A673 (cell line): ENCODE measurements around the gene RAB26.

ENCODE experiments used
- EZH2 ChIP-seq: fragments of 200-600 bp; sonication (generic); IDR thresholded peaks from 2 replicates; pipeline ENCODE4 v1.6.1; 2017; ENCODE audit warnings: borderline replicate concordance, low read depth, mild to moderate bottlenecking, mixed read lengths, antibody characterized with exemption, low read length; ENCODE audit not compliant: poor library complexity, severe bottlenecking
- TF ChIP-seq, protein P1 (sequence below): fragments of 300-800, 200-600 bp; sonication (generic); conservative IDR thresholded peaks from 2 replicates; pipeline ENCODE4 v1.5.1; 2017; ENCODE audit warnings: low read depth, mild to moderate bottlenecking, antibody characterized with exemption, low read length, moderate library complexity, mixed read lengths

- TF ChIP-seq, protein P1, sequence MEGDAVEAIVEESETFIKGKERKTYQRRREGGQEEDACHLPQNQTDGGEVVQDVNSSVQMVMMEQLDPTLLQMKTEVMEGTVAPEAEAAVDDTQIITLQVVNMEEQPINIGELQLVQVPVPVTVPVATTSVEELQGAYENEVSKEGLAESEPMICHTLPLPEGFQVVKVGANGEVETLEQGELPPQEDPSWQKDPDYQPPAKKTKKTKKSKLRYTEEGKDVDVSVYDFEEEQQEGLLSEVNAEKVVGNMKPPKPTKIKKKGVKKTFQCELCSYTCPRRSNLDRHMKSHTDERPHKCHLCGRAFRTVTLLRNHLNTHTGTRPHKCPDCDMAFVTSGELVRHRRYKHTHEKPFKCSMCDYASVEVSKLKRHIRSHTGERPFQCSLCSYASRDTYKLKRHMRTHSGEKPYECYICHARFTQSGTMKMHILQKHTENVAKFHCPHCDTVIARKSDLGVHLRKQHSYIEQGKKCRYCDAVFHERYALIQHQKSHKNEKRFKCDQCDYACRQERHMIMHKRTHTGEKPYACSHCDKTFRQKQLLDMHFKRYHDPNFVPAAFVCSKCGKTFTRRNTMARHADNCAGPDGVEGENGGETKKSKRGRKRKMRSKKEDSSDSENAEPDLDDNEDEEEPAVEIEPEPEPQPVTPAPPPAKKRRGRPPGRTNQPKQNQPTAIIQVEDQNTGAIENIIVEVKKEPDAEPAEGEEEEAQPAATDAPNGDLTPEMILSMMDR, result no peak
- TF ChIP-seq EZH2, result no peak
Measured at GRCh38 chr16:2177561-2177960, 29.1 kb downstream of the RAB26 start.
